HL-60 (cell line): ENCODE measurements around the gene ECI1.
"Not testable (repeated sequence)": the region's sequence is repeated elsewhere in the genome, so short reads cannot be mapped to it uniquely, and the experiment has no call there.

ENCODE experiments used
- DNase-seq, 2 experiments: peaks; one replicate each; pipeline ENCODE4 v3.0.0-alpha.2; 2010 to 2020; ENCODE audit warnings: low read depth in 1 of 2, low spot score in 1 of 2
- H3K27ac ChIP-seq: fragments of 250-450 bp; sonication (Bioruptor Pico); replicated peaks from 2 replicates; pipeline ENCODE4 v1.5.1; 2020; ENCODE audit warnings: mild to moderate bottlenecking, moderate library complexity
- H3K27me3 ChIP-seq: fragments of 250-450 bp; sonication (Bioruptor Pico); 2 replicates; pipeline ENCODE4 v1.5.1; 2021; ENCODE audit warnings: mild to moderate bottlenecking, moderate library complexity; ENCODE audit not compliant: insufficient read depth, poor library complexity, severe bottlenecking
- H3K4me3 ChIP-seq: replicated peaks from 2 replicates; pipeline ENCODE4 v1.5.1; 2011; ENCODE audit warnings: mild to moderate bottlenecking, control low read depth, low read length; ENCODE audit not compliant: insufficient read depth
- GABPA ChIP-seq: IDR thresholded peaks from 2 replicates; pipeline ENCODE4 v1.6.1; 2012; ENCODE audit warnings: low read depth
- POLR2AphosphoS5 ChIP-seq: IDR thresholded peaks from 2 replicates; pipeline ENCODE4 v1.6.1; 2012; ENCODE audit warnings: low read depth
- REST ChIP-seq: IDR thresholded peaks from 2 replicates; pipeline ENCODE4 v1.6.1; 2012; ENCODE audit warnings: low read depth; ENCODE audit not compliant: insufficient replicate concordance
- SPI1 ChIP-seq: IDR thresholded peaks from 2 replicates; pipeline ENCODE4 v1.6.1; 2012; ENCODE audit warnings: low read depth, mild to moderate bottlenecking, borderline replicate concordance
- TF ChIP-seq, protein P1 (sequence below): IDR thresholded peaks from one replicate; pipeline ENCODE4 v1.5.1; 2011; ENCODE audit warnings: low read length, control low read depth, inconsistent platforms; ENCODE audit not compliant: insufficient read depth

The ECI1 gene

DNA sequence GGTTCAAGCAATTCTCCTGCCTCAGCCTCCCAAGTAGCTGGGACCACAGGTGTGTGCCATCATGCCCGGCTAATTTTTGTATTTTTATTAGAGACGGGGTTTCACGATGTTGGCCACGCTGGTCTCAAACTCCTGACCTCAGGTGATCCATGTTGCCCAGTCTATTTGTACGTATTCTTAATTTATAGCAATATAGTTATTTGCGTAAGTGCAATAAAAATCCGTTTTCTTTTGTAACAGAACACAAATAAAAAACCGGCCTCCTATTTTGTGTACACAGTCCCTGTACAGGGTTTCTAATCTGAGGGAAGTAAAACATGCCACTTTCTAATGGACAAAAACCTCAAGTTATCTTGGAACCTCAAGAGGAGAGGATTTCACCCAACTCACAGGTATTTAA, 8.9 kb upstream of the ECI1 start:
- Histone ChIP-seq H3K27ac (no peak overlapping the region), H3K27me3 (no peaks in the 10 kb centered on the region), H3K4me3 (no peak overlapping the region)
- no peak for TF ChIP-seq SPI1
- TF ChIP-seq REST, result no peak
- TF ChIP-seq, protein P1, sequence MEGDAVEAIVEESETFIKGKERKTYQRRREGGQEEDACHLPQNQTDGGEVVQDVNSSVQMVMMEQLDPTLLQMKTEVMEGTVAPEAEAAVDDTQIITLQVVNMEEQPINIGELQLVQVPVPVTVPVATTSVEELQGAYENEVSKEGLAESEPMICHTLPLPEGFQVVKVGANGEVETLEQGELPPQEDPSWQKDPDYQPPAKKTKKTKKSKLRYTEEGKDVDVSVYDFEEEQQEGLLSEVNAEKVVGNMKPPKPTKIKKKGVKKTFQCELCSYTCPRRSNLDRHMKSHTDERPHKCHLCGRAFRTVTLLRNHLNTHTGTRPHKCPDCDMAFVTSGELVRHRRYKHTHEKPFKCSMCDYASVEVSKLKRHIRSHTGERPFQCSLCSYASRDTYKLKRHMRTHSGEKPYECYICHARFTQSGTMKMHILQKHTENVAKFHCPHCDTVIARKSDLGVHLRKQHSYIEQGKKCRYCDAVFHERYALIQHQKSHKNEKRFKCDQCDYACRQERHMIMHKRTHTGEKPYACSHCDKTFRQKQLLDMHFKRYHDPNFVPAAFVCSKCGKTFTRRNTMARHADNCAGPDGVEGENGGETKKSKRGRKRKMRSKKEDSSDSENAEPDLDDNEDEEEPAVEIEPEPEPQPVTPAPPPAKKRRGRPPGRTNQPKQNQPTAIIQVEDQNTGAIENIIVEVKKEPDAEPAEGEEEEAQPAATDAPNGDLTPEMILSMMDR, result no peak
- no peak for TF ChIP-seq GABPA
- no peak for TF ChIP-seq POLR2AphosphoS5
- no peak for DNase-seq

- not testable (repeated sequence) for H3K4me3 ChIP-seq, DNase-seq, H3K27ac ChIP-seq, H3K27me3 ChIP-seq
Observed at GRCh38 chr16:2258530-2258929, 7.1 kb upstream of the ECI1 start.

DNA sequence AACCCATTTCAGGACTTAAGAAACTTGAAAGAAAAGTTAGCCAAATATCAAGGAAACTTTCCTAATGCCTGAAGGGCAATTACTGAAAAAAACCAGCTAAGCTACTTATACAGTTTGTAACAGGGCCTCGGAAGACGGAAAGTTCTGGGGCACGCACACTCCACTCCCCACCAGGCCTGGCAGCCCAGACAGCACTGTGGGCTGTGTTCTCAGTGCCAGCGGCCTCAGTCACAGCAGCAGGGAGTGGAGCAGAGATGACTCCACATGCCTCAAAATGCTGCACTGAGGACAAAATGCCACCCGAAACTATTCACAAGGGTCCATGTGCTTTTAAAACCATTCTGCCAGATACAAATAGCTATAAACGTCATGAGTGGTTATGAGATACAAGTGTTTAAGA, 6.3 kb upstream of the ECI1 start:
- TF ChIP-seq POLR2AphosphoS5 (no peak), GABPA (no peak), REST (no peak), SPI1 (no peak)
- TF ChIP-seq, protein P1, result no peak
- Histone ChIP-seq H3K27ac (no peak overlapping the region), H3K4me3 (no peak overlapping the region), H3K27me3 (no peaks in the 10 kb centered on the region)
- no peak for DNase-seq

GRCh38 chr16:2256531-2257140, 5.2 kb upstream of the ECI1 start:
- Histone ChIP-seq H3K4me3 (no peak overlapping the region), H3K27me3 (no peaks in the 10 kb centered on the region), H3K27ac (no peak overlapping the region)
- TF ChIP-seq POLR2AphosphoS5, result no peak
- no peak for TF ChIP-seq SPI1
- TF ChIP-seq GABPA, result no peak
- TF ChIP-seq REST, result no peak
- TF ChIP-seq, protein P1, result no peak
- no peak for DNase-seq
